CD4-positive, alpha-beta T cell treated with Interleukin-21 for 1 hour (primary cell): ENCODE data around the gene PAPLN.
A peak's percentile ranks its signal among the peaks of the same experiment; 100 is the strongest.
"Not testable (repeated sequence)": the region's sequence is repeated elsewhere in the genome, so short reads cannot be mapped to it uniquely, and the experiment has no call there.

ENCODE experiments used
- DNase-seq: peaks from one replicate; pipeline ENCODE4 v3.0.0-alpha.2; 2020

Gene PAPLN

GRCh38 chr14:73295198-73295796, 58.0 kb downstream of the PAPLN start:
- peak; percentile 52 for DNase-seq

DNA sequence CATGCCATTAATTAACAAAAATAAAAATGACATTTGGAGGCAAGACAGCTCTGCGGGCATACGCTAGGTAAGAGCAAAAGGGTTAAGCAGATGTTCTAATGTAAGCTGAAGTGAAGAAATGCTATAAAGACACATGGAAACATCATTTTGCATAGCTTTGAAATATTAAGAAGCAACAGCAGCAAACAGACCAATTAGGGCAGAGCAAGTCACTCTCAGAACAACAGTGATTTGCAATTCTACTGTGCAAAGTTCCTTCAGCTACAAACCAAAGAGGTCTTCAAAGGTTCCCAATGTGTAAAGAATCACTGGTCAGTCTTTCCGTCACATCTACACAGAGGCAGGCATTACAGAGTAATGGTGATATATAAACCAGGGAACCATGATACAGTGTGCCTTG, 68.2 kb downstream of the PAPLN start:
- no peak for DNase-seq

DNA sequence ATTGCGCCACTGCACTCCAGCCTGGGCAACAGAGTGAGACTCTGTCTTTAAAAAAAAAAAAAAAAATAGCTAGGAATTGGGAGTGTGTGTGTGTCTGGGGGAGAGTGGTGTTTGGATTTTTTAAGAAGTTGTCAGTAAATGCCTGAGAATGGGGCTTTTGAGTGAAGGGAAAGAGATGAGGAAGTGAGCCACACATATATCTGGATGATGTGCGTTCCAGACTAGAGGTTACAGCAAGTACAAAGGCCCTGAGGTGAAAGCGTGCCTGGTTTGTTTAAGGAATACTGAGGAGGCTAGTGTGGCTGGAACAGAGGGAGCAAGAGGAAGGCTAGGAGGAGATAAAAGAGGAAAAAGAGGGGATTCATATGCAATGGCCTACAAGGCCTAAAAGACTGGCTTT, 70.0 kb downstream of the PAPLN start:
- no peak for DNase-seq

GRCh38 chr14:73309207-73309606, 71.9 kb downstream of the PAPLN start:
- DNase-seq = not testable (repeated sequence)

- DNase-seq = no peak
Observed at GRCh38 chr14:73311708-73312030, 74.4 kb downstream of the PAPLN start.

- DNase-seq = no peak
Observed at GRCh38 chr14:73312687-73313086, 75.4 kb downstream of the PAPLN start.

DNA sequence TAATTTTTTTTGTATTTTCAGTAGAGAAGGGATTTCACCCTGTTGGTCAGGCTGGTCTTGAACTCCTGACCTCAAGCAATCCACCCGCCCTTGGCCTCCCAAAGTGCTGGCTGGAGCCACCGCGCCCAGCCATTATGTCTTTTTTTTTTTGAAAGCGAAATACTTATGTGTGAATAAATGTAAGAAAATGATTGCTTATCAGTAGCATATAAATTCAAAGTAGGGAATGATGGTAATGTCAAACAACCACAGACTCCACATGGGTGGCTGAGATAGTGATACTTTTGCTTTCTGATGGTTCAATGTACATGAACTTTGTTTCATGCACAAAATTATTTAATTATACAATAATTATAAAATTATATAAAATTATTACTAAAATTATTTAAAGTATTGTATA, 75.8 kb downstream of the PAPLN start:
- DNase-seq = no peak

GRCh38 chr14:73323896-73324399, 86.6 kb downstream of the PAPLN start:
- no peak for DNase-seq
